AG09309 (cell line): ENCODE measurements around the gene PTPRE.

Experiments
- DNase-seq: peaks from one replicate; pipeline ENCODE4 v3.0.0-alpha.2; 2010; ENCODE audit warnings: low read depth
- H3K4me3 ChIP-seq: 2 replicates; pipeline ENCODE4 v1.5.1; 2011; ENCODE audit warnings: mild to moderate bottlenecking, low read depth, low read length, moderate library complexity; ENCODE audit not compliant: control insufficient read depth
- TF ChIP-seq, protein P1 (sequence below): IDR thresholded peaks from 2 replicates; pipeline ENCODE4 v1.5.1; 2011; ENCODE audit warnings: mild to moderate bottlenecking, low read depth, low read length, inconsistent platforms; ENCODE audit not compliant: insufficient read depth, control insufficient read depth; ENCODE audit errors: missing control alignments

Gene PTPRE

GRCh38 chr10:128026615-128027300, 119.9 kb downstream of the PTPRE start:
- TF ChIP-seq, protein P1, sequence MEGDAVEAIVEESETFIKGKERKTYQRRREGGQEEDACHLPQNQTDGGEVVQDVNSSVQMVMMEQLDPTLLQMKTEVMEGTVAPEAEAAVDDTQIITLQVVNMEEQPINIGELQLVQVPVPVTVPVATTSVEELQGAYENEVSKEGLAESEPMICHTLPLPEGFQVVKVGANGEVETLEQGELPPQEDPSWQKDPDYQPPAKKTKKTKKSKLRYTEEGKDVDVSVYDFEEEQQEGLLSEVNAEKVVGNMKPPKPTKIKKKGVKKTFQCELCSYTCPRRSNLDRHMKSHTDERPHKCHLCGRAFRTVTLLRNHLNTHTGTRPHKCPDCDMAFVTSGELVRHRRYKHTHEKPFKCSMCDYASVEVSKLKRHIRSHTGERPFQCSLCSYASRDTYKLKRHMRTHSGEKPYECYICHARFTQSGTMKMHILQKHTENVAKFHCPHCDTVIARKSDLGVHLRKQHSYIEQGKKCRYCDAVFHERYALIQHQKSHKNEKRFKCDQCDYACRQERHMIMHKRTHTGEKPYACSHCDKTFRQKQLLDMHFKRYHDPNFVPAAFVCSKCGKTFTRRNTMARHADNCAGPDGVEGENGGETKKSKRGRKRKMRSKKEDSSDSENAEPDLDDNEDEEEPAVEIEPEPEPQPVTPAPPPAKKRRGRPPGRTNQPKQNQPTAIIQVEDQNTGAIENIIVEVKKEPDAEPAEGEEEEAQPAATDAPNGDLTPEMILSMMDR: no peak
- no peak overlapping the region for H3K4me3 ChIP-seq
- no peak for DNase-seq

GRCh38 chr10:128027306-128027705, 120.4 kb downstream of the PTPRE start:
- no peak overlapping the region for H3K4me3 ChIP-seq
- TF ChIP-seq, protein P1: no peak
- DNase-seq: no peak

DNA sequence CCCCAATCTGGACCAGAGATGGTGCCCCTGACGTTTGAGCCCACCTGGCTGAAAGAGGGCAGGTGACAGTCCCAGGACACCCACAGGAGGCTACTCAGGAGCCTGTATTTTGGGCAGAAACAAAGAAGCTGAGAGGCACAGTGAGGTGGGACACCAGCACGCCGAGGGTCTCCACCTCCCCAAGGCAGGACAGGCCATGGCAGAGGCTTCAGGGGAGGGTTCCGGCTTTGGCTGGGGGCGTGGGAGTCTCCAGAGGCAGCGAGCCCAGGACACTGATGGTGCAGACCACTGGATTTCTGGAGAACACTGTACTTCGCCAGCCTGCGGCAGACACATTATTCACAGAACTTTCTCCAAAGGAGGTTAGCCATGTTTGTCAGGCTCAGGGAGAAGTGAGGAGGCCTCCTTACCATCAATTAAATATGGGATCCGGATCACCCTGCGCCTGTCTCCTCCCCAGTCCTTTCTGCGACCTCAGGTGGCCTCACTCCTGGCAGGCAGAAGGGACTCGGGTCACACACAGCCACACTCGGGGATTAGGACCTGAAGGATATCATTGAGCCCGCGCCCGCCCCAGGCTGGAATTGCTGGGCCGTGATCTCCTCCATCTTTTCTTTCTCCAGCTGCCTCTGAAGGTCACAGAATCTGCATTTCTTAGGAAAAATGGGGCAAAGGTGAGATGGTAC, 121.1 kb downstream of the PTPRE start:
- no peak overlapping the region for H3K4me3 ChIP-seq
- TF ChIP-seq, protein P1: no peak
- DNase-seq: no peak

DNA sequence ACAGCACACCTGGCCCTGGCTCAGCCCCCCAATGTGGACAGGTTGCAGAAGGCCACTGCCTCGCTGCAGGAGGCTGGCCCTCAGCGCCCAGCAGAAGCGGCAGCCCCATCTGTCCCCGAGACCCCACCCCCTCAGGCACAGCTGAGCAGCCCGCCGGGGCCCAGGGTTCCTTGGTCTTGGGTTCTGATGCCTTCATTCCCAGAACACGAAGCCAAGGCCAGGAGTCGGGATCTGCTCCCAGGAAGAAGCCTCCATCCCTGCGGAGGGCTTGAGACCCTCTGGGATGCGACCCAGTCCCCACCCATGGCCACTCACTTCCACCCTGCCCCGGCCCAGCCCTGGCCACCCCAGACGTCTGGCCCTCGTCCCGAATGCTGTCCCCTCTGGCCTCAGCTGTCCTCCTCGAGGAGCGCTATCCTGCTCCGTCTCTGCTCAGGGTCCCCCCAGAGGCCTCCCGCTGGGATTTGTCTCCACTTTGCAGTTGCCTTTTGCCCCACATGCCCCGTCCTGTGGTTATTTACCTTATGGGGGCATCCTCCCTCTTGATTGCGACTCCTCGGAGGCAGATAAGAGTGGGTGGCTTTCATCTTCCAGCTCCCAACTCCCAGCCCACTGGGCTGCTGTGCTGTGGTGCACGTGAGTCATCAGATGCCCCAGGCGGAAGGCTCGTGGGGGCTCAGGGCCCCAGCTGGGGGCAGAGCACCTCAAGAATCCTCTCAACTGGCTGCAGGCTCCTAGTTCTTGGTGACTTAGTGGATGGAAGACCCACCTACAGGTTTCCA, 121.8 kb downstream of the PTPRE start:
- no peak overlapping the region for H3K4me3 ChIP-seq
- TF ChIP-seq, protein P1: no peak
- no peak for DNase-seq

- H3K4me3 ChIP-seq: no peak overlapping the region
- no peak for DNase-seq
- TF ChIP-seq, protein P1: no peak
These were observed 122.4 kb downstream of the PTPRE start for GRCh38 chr10:128029290-128029651.

GRCh38 chr10:128029731-128030369, 122.9 kb downstream of the PTPRE start:
- DNase-seq: no peak
- H3K4me3 ChIP-seq: no peak overlapping the region

More at GRCh38 chr10:128029731-128030369, 122.9 kb downstream of the PTPRE start:
- TF ChIP-seq, protein P1: no peak
